GM18870 (cell line): ENCODE data around the gene OSGIN1.

Experiments used
- ATAC-seq: cut with Tn5 transposase; IDR thresholded peaks from one replicate; pipeline ENCODE4 v1.9.1; 2021; ENCODE audit warnings: moderate library complexity; ENCODE audit not compliant: unreplicated experiment

The OSGIN1 gene

GRCh38 chr16:83956336-83957289 lies 3.6 kb downstream of the OSGIN1 start:
- ATAC-seq: no peak

DNA sequence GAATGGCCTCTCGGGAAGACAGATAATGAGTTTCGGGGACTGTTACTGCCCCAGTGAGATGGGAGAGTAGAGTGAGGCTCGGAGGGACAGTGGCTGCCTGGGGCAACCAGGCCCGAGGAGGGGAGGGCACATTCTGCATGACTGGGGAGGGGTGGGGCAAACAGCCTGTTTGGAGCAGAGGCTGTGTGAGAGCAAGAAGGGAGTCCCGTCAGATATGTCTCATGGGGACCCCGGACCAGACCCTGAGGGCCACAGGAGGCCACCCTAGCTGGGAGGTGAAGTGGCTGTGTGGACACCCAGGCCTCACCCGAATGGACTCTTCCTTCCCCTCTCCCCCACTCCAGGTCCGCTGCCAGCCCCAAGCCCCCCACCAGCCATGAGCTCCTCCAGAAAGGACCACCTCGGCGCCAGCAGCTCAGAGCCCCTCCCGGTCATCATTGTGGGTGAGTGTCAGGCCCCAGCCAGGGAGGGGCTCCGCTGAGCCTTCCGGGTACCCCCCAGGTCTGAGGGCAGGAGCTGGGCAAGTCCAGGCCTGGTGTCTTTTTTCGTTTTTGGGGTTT lies 4.3 kb downstream of the OSGIN1 start:
- no peak for ATAC-seq

DNA sequence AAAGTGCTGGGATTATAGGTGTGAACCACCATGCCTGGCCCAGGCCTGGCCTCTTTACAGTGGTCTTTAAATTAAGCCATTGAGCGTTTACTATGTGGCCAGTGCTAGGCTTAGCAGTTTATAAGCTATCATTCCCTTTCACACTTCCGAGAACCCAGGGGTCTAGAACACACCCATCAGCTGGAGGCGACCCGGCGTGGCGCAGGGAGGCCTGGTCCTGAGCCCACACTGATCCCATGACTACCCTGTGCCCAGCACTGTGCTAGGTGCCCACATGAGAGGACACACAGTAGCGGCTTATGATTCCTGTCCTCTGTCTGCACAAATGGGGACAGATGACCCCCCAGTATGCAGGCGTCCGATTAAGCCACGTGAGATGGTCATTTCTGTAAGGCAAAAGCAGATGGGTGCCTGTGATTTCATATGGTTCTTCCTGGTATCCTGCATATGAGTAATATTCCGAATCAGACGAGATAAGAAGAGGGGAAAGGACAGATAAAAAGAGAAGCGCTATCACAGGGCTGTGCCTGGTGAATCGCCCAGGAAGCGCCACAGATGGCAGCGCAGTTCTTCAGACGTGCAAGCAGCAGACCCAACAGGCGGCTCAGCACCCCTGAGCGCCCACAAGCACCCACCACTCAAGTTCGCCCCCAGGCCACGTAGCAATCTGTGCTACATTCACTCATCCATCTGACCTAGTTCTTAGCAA lies 5.3 kb downstream of the OSGIN1 start:
- ATAC-seq: no peak

DNA sequence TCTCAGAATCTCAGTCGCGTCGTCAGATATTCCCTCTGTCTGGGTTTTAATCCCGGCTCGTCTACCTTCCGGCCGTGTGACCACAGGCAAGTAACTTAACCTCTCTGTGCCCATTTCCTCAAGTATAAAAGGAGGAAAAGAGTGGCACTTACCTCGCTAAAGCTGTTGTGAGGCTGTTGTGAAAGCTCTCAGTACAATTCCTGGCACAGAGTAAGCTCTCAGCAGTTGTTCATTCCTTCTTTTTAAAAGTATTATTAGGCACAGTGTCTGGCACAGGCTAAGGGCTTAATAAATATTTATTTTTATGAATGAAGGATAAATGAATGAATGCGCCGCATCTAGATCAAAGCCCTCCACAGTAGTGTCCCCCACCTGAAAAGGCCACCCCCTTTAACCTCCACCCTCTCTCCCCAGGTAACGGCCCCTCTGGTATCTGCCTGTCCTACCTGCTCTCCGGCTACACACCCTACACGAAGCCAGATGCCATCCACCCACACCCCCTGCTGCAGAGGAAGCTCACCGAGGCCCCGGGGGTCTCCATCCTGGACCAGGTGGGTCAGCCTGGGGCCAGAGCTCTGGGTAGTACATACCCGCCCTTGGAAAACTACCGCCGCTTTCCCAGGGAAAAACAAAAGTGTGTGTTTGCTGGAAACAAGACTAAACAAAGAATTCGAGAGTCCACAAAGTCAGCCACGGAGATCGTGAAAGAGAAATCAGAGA lies 6.0 kb downstream of the OSGIN1 start:
- no peak for ATAC-seq

DNA sequence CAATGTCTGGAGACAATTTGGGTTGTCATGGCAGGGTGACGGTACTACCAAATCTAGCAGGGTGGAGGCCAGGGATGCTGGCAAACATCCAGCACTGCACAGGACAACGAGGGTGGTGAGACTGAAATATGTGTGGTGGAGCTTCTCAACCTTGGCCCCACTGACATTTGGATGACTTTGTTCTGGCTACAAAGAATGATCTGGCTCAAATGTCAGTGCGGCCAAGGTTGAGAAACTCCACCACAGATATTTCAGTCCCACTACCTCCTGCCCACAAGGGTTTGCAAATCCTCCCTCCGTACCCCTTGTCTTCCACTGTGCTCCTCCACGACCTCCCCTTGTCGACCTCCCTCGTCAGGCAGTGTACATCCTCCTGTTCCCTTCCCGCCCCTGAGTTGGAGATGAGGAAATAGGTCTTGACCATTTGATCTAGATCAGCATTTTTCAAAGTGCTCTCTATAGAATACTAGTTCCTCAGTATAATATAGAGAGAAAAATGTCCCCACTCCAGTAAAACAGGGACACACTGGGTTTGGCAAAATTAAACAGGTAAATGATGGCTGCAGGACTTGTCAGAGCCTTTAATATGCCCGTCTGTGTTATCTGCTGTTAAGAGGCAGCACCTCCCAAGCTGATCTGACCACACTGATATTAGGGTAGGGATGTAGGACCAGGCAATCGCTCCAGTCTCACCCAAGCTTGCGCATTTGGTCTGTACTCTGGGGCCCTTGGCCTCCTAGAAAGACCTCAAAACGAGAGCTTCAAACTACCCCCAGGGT lies 6.8 kb downstream of the OSGIN1 start:
- ATAC-seq: no peak

DNA sequence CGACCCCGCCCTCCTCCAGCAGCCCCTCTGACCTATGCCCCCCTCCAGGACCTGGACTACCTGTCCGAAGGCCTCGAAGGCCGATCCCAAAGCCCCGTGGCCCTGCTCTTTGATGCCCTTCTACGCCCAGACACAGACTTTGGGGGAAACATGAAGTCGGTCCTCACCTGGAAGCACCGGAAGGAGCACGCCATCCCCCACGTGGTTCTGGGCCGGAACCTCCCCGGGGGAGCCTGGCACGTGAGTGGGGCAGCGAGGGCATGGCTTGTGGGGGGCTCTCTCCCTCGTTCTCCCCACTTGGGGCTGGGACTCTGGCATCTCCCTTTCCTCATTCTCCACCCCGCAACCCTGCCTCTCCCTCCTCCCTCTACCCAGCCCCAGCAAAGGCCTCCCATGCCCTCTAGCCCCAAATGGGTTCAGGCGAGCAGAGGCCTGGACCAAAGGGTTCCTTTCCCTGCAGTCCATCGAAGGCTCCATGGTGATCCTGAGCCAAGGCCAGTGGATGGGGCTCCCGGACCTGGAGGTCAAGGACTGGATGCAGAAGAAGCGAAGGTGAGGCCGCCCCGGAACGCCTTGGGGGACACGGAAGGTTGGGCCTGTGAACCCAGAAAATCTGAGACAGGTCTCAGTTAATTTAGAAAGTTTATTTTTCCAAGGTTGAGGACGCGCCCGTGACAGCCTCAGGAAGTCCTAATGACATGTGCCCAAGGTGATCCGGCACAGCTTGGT lies 7.6 kb downstream of the OSGIN1 start:
- ATAC-seq: no peak

DNA sequence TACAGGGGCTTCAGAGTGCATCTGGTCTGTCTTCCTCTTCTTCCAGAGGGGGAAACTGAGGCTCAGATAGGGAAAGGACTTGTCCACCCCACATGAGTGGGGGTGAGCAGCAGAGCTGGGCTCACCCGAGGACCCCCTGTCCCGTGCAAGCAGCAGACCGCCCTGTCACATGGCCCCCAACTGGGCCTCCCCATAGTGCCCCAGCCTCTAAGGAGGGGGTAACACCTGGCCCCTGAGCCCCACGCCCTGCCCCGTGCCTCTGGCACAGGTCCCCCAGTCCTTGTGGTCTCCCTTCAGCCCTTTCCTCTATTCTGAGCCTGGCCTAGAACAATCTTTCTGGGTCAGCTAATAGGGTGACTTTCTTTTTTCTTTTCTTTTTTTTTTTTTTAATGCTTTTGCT lies 8.6 kb downstream of the OSGIN1 start:
- no peak for ATAC-seq

- ATAC-seq: no peak
Measured at GRCh38 chr16:83963277-83964119, 10.5 kb downstream of the OSGIN1 start.

GRCh38 chr16:83964684-83965443 lies 11.8 kb downstream of the OSGIN1 start:
- no peak for ATAC-seq

DNA sequence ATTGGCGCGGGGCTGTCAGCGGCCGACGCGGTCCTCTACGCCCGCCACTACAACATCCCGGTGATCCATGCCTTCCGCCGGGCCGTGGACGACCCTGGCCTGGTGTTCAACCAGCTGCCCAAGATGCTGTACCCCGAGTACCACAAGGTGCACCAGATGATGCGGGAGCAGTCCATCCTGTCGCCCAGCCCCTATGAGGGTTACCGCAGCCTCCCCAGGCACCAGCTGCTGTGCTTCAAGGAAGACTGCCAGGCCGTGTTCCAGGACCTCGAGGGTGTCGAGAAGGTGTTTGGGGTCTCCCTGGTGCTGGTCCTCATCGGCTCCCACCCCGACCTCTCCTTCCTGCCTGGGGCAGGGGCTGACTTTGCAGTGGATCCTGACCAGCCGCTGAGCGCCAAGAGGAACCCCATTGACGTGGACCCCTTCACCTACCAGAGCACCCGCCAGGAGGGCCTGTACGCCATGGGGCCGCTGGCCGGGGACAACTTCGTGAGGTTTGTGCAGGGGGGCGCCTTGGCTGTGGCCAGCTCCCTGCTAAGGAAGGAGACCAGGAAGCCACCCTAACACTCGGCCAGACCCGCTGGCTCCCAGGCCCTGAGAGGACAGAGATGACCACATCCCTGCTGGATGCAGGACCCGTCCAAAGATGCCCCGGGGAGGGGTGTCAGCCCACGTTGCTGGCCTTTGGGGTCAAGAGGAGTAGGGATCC lies 12.6 kb downstream of the OSGIN1 start:
- no peak for ATAC-seq

DNA sequence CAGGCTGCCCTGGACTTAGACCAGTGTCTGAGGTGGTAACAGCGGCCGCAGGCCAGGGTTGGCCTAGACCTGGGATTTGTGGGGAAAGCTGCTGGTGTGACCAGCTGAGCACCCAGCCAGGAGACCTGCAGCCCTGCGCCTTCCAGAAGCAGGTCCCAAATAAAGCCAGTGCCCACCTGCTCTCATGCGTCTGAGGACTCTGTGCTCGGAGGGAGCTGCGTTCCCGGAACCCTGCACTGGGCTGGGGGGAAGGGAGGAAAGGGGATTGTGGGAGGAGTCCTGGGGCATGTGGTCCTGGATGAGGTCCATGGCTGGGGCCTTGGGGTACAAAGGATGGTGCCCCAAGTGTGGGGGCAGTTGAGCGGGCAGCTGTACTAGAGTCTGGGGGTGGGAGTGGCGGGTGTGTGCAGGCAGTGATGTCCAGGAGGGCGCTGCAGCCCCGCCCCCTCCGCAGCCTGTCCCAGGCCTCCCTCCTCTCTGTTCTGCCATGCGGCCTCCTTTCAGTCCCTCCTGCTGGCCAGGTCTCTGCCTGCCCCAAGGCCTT lies 13.2 kb downstream of the OSGIN1 start:
- no peak for ATAC-seq

- ATAC-seq: no peak
Measured at GRCh38 chr16:83967091-83967490, 14.1 kb downstream of the OSGIN1 start.

DNA sequence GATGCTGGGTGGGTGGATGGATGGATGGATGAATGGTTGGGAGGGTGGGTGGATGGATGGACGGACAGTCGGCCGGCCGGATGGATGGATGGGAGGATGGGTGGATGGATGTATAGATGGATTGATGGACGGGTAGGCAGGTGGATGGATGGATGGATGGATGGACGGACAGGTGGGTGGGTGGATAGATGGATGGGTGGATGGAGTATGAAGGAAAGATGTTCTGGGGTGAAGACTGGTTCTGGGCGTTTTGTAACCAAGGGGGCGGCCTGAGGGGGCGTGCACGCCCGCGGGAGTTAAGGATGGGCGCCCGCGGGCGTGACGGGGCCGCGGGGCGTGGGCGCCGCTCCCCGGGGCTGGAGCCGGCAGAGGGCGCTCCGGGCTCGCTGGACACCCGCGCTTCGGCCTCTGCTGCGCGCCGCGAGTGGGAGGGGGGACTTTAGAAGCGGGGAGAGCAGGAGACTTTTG lies 14.8 kb downstream of the OSGIN1 start, which contains the start of gene NECAB2:
NECAB2 (plus strand) TSS at position 407 of the 468 bp plus-strand sequence. CDS start 405 bp downstream, outside the sequence.
- ATAC-seq: no peak

GRCh38 chr16:83968306-83968851 lies 15.3 kb downstream of the OSGIN1 start:
- ATAC-seq: no peak

- ATAC-seq: no peak
Measured at GRCh38 chr16:83968891-83969649, 16.0 kb downstream of the OSGIN1 start.
